Activated CD8-positive, alpha-beta memory T cell treated with anti-CD3 and anti-CD28 coated beads, Interleukin-2, amount 10 ng/mL, durations not matched to agents 7 days and 5 days (primary cell): ENCODE data around the gene LPP. TPM values are rescaled to one million over a fixed set of nuclear protein-coding genes. Genes with fewer than 3 reads are reported as not detected.

Experiments used
- ATAC-seq: fragments of 150-1000 bp; cut with Tn5 transposase; one replicate; pipeline ENCODE4 v1.10.0; 2021; ENCODE audit warnings: moderate library complexity
- CTCF ChIA-PET: fragments of 350-600 bp; sonication (Branson Sonifier 250); formaldehyde crosslinking; loops from one replicate; lab custom pipeline; 2021; ENCODE audit warnings: antibody characterized with exemption; lab: Charles Lee
- DNase-seq: peaks from one replicate; pipeline ENCODE4 v3.0.0-alpha.2; 2020
- H3K27ac Mint-ChIP-seq: one replicate; pipeline ENCODE4 v1.8.0; 2021; ENCODE audit warnings: mild to moderate bottlenecking, mixed read lengths
- H3K27me3 Mint-ChIP-seq: one replicate; pipeline ENCODE4 v1.8.0; 2021; ENCODE audit warnings: mixed read lengths
- H3K36me3 Mint-ChIP-seq: one replicate; pipeline ENCODE4 v1.8.0; 2021; ENCODE audit warnings: mild to moderate bottlenecking, mixed read lengths
- H3K4me1 Mint-ChIP-seq: one replicate; pipeline ENCODE4 v1.8.0; 2021; ENCODE audit warnings: mixed read lengths
- H3K4me3 Mint-ChIP-seq: one replicate; pipeline ENCODE4 v1.8.0; 2021; ENCODE audit warnings: mild to moderate bottlenecking, moderate library complexity, mixed read lengths
- H3K9me3 Mint-ChIP-seq: one replicate; pipeline ENCODE4 v1.8.0; 2022; ENCODE audit warnings: low read depth, mixed read lengths
- total RNA-seq, 2 experiments: library from RNA; stranded (reverse); gene quantifications; one replicate each; pipeline ENCODE4 v1.2.3, GENCODE V29; 2021

The LPP gene
- total RNA-seq, 2 experiments from 2014 or later: 23.6 to 57.1 TPM

- CTCF ChIA-PET: no interaction called here
- no peaks in the 10 kb centered on the region for H3K9me3 Mint-ChIP-seq
- H3K27ac Mint-ChIP-seq: no peak overlapping the region
- peaks cover 11% of the 10 kb centered on the region for H3K36me3 Mint-ChIP-seq
- H3K27me3 Mint-ChIP-seq: no peaks in the 10 kb centered on the region
- DNase-seq (no peak), ATAC-seq (no peak)
- no peak overlapping the region for H3K4me3 Mint-ChIP-seq
- no peaks in the 10 kb centered on the region for H3K4me1 Mint-ChIP-seq
These were observed 728.1 kb downstream of the LPP start for GRCh38 chr3:188881954-188882641.

- ATAC-seq (no peak), DNase-seq (no peak)
- H3K27ac Mint-ChIP-seq: no peak overlapping the region
- no peak overlapping the region for H3K4me3 Mint-ChIP-seq
- no peaks in the 10 kb centered on the region for H3K27me3 Mint-ChIP-seq
- CTCF ChIA-PET: no interaction called here
- H3K4me1 Mint-ChIP-seq: no peaks in the 10 kb centered on the region
- no peaks in the 10 kb centered on the region for H3K9me3 Mint-ChIP-seq
- H3K36me3 Mint-ChIP-seq: peaks cover 10% of the 10 kb centered on the region
These were observed 730.5 kb downstream of the LPP start for GRCh38 chr3:188884299-188885043.

GRCh38 chr3:188888321-188889053, 734.5 kb downstream of the LPP start:
- H3K9me3 Mint-ChIP-seq: no peaks in the 10 kb centered on the region
- no peaks in the 10 kb centered on the region for H3K4me1 Mint-ChIP-seq
- H3K36me3 Mint-ChIP-seq: peaks cover 1% of the 10 kb centered on the region
- DNase-seq: no peak
- H3K27me3 Mint-ChIP-seq: no peaks in the 10 kb centered on the region
- H3K4me3 Mint-ChIP-seq: no peak overlapping the region
- CTCF ChIA-PET: interaction anchor here (1.4 kb wide), 1 partner anchor 66 kb away, joined by 3 read pairs; no protein-coding TSS in a partner anchor
- no peak for ATAC-seq
- H3K27ac Mint-ChIP-seq: no peak overlapping the region

GRCh38 chr3:188889054-188889491, 735.1 kb downstream of the LPP start:
- ATAC-seq: no peak

GRCh38 chr3:188890572-188891270, 736.8 kb downstream of the LPP start:
- ATAC-seq (no peak), DNase-seq (no peak)
- Mint-ChIP-seq H3K27me3 (no peaks in the 10 kb centered on the region), H3K27ac (no peak overlapping the region), H3K4me3 (no peak overlapping the region), H3K9me3 (no peaks in the 10 kb centered on the region), H3K4me1 (no peaks in the 10 kb centered on the region), H3K36me3 (peaks cover 1% of the 10 kb centered on the region)
- CTCF ChIA-PET: no interaction called here

More at GRCh38 chr3:188889054-188889491, 735.1 kb downstream of the LPP start:
- Mint-ChIP-seq H3K9me3 (no peaks in the 10 kb centered on the region), H3K4me1 (no peaks in the 10 kb centered on the region), H3K27ac (no peak overlapping the region), H3K4me3 (no peak overlapping the region), H3K36me3 (peaks cover 1% of the 10 kb centered on the region), H3K27me3 (no peaks in the 10 kb centered on the region)
- CTCF ChIA-PET: no interaction called here
- DNase-seq: no peak

GRCh38 chr3:188899881-188900280, 745.9 kb downstream of the LPP start:
- CTCF ChIA-PET: no interaction called here
- H3K36me3 Mint-ChIP-seq: no peaks in the 10 kb centered on the region
- H3K27me3 Mint-ChIP-seq: no peaks in the 10 kb centered on the region
- no peaks in the 10 kb centered on the region for H3K4me1 Mint-ChIP-seq
- no peak overlapping the region for H3K4me3 Mint-ChIP-seq
- ATAC-seq: no peak
- no peak for DNase-seq
- H3K9me3 Mint-ChIP-seq: no peaks in the 10 kb centered on the region
- H3K27ac Mint-ChIP-seq: no peak overlapping the region

- Mint-ChIP-seq H3K27me3 (no peaks in the 10 kb centered on the region), H3K4me1 (no peaks in the 10 kb centered on the region), H3K36me3 (no peaks in the 10 kb centered on the region), H3K9me3 (no peaks in the 10 kb centered on the region), H3K27ac (no peak overlapping the region), H3K4me3 (no peak overlapping the region)
- CTCF ChIA-PET: no interaction called here
- no peak for DNase-seq
- no peak for ATAC-seq
These were observed 746.5 kb downstream of the LPP start for GRCh38 chr3:188900421-188900951.

- no peak overlapping the region for H3K27ac Mint-ChIP-seq
- H3K9me3 Mint-ChIP-seq: no peaks in the 10 kb centered on the region
- no peaks in the 10 kb centered on the region for H3K36me3 Mint-ChIP-seq
- ATAC-seq: no peak
- CTCF ChIA-PET: no interaction called here
- H3K4me3 Mint-ChIP-seq: no peak overlapping the region
- H3K4me1 Mint-ChIP-seq: no peaks in the 10 kb centered on the region
- DNase-seq: no peak
- no peaks in the 10 kb centered on the region for H3K27me3 Mint-ChIP-seq
These were observed 747.2 kb downstream of the LPP start for GRCh38 chr3:188901126-188901525.

- Mint-ChIP-seq H3K4me1 (no peaks in the 10 kb centered on the region), H3K9me3 (no peaks in the 10 kb centered on the region), H3K4me3 (no peak overlapping the region), H3K27ac (no peak overlapping the region), H3K36me3 (no peaks in the 10 kb centered on the region), H3K27me3 (no peaks in the 10 kb centered on the region)
- no peak for DNase-seq
- CTCF ChIA-PET: no interaction called here
- no peak for ATAC-seq
These were observed 747.8 kb downstream of the LPP start for GRCh38 chr3:188901671-188902287.

- H3K27me3 Mint-ChIP-seq: peaks cover 3% of the 10 kb centered on the region
- no peaks in the 10 kb centered on the region for H3K4me1 Mint-ChIP-seq
- DNase-seq (no peak), ATAC-seq (no peak)
- no peak overlapping the region for H3K4me3 Mint-ChIP-seq
- H3K9me3 Mint-ChIP-seq: no peaks in the 10 kb centered on the region
- CTCF ChIA-PET: no interaction called here
- no peak overlapping the region for H3K27ac Mint-ChIP-seq
- H3K36me3 Mint-ChIP-seq: no peaks in the 10 kb centered on the region
These were observed 750.7 kb downstream of the LPP start for GRCh38 chr3:188904670-188905069.

GRCh38 chr3:188905547-188905946, 751.6 kb downstream of the LPP start:
- Mint-ChIP-seq H3K36me3 (no peaks in the 10 kb centered on the region), H3K4me3 (no peak overlapping the region), H3K27me3 (peaks cover 3% of the 10 kb centered on the region), H3K4me1 (no peaks in the 10 kb centered on the region), H3K27ac (no peak overlapping the region), H3K9me3 (no peaks in the 10 kb centered on the region)
- DNase-seq: no peak
- ATAC-seq: no peak
- CTCF ChIA-PET: no interaction called here

- Mint-ChIP-seq H3K9me3 (no peaks in the 10 kb centered on the region), H3K4me3 (no peak overlapping the region), H3K27ac (no peak overlapping the region), H3K36me3 (no peaks in the 10 kb centered on the region), H3K27me3 (peaks cover 3% of the 10 kb centered on the region), H3K4me1 (no peaks in the 10 kb centered on the region)
- CTCF ChIA-PET: no interaction called here
- ATAC-seq: no peak
- no peak for DNase-seq
These were observed 752.3 kb downstream of the LPP start for GRCh38 chr3:188906236-188906635.
